ENCODE data around the gene WASL.

- TF ChIP-seq POLR2A (IDR thresholded peaks at IDR 0.05) (no peak), CTCF (IDR thresholded peaks at IDR 0.05) (no peak)
These were observed 3.7 kb upstream of the WASL start for GRCh38 chr7:123752534-123752933.
